ENCODE measurements around the gene UBAP1. TPM values are rescaled to one million over a fixed set of nuclear protein-coding genes. Genes with fewer than 3 reads are reported as not detected.
"Not testable (repeated sequence)": the region's sequence is repeated elsewhere in the genome, so short reads cannot be mapped to it uniquely, and the experiment has no call there.

The UBAP1 gene
- total RNA-seq, 4 donors from 2014 or later = 69.5 to 162 (median 90.8) TPM

- in situ Hi-C loops (cut with MboI; ENCODE audit: low sequenced_read_pairs in 4 of 4) (no loop called here), intact Hi-C loops (cut with DNase I; ENCODE audit: low total_unique reads) (no loop called here)
These were observed 93.3 kb downstream of the UBAP1 start for GRCh38 chr9:34272101-34272541.

GRCh38 chr9:34273588-34273987 lies 94.7 kb downstream of the UBAP1 start:
- H3K4me1 ChIP-seq; intact Hi-C loops (cut with DNase I; ENCODE audit: low total_unique reads); H3K27ac ChIP-seq; H3K9me3 ChIP-seq; in situ Hi-C loops (cut with MboI; ENCODE audit: low sequenced_read_pairs in 4 of 4); H3K36me3 ChIP-seq; H3K27me3 ChIP-seq; DNase-seq; H3K4me3 ChIP-seq; ATAC-seq: not testable (repeated sequence)

More at GRCh38 chr9:34272101-34272541, 93.3 kb downstream of the UBAP1 start:
- Histone ChIP-seq H3K4me3 (no peak overlapping the region), H3K9me3 (no peaks in the 10 kb centered on the region), H3K27ac (peak overlapping the region in 2 of 4 donors; percentile 30 to 49), H3K27me3 (no peaks in the 10 kb centered on the region), H3K4me1 (peaks cover 9 to 10% of the 10 kb centered on the region in 2 donors), H3K36me3 (no peaks in the 10 kb centered on the region)
- TF ChIP-seq POLR2A (IDR thresholded peaks at IDR 0.05) (no peak), CTCF (IDR thresholded peaks at IDR 0.05 in 4 of 5, conservative IDR thresholded peaks at IDR 0.05 in 1 of 5) (no peak)
- ATAC-seq = no peak
- no peak for DNase-seq

- ATAC-seq (no peak), DNase-seq (no peak)
- intact Hi-C loops (cut with DNase I; ENCODE audit: low total_unique reads) (no loop called here), in situ Hi-C loops (cut with MboI; ENCODE audit: low sequenced_read_pairs in 4 of 4) (no loop called here)
- H3K36me3 ChIP-seq = no peaks in the 10 kb centered on the region
- no peaks in the 10 kb centered on the region for H3K9me3 ChIP-seq
- no peaks in the 10 kb centered on the region for H3K27me3 ChIP-seq
- no peak overlapping the region for H3K4me3 ChIP-seq
- H3K4me1 ChIP-seq = peaks cover 9 to 10% of the 10 kb centered on the region in 2 donors
- H3K27ac ChIP-seq = no peak overlapping the region
- TF ChIP-seq CTCF (IDR thresholded peaks at IDR 0.05 in 4 of 5, conservative IDR thresholded peaks at IDR 0.05 in 1 of 5) = no peak
- TF ChIP-seq POLR2A (IDR thresholded peaks at IDR 0.05) = no peak
These were observed 97.0 kb downstream of the UBAP1 start for GRCh38 chr9:34275811-34276210.

- DNase-seq (no peak), ATAC-seq (no peak)
- H3K4me3 ChIP-seq = no peak overlapping the region
- H3K27me3 ChIP-seq = no peaks in the 10 kb centered on the region
- no peak overlapping the region for H3K27ac ChIP-seq
- no peaks in the 10 kb centered on the region for H3K9me3 ChIP-seq
- TF ChIP-seq CTCF (IDR thresholded peaks at IDR 0.05 in 4 of 5, conservative IDR thresholded peaks at IDR 0.05 in 1 of 5) (no peak), POLR2A (IDR thresholded peaks at IDR 0.05) (no peak)
- peaks cover 2 to 4% of the 10 kb centered on the region in 2 donors for H3K4me1 ChIP-seq
- H3K36me3 ChIP-seq = no peaks in the 10 kb centered on the region
- in situ Hi-C loops (cut with MboI; ENCODE audit: low sequenced_read_pairs in 4 of 4) (no loop called here), intact Hi-C loops (cut with DNase I; ENCODE audit: low total_unique reads) (no loop called here)
These were observed 97.9 kb downstream of the UBAP1 start for GRCh38 chr9:34276772-34277171.

GRCh38 chr9:34279411-34279810 lies 100.6 kb downstream of the UBAP1 start:
- TF ChIP-seq POLR2A (IDR thresholded peaks at IDR 0.05) (no peak), CTCF (IDR thresholded peaks at IDR 0.05 in 4 of 5, conservative IDR thresholded peaks at IDR 0.05 in 1 of 5) (no peak)
- intact Hi-C loops (cut with DNase I; ENCODE audit: low total_unique reads) = no loop called here
- H3K27ac ChIP-seq = no peak overlapping the region
- H3K4me3 ChIP-seq = no peak overlapping the region
- in situ Hi-C loops (cut with MboI; ENCODE audit: low sequenced_read_pairs in 4 of 4) = no loop called here
- no peaks in the 10 kb centered on the region for H3K4me1 ChIP-seq
- H3K36me3 ChIP-seq = no peaks in the 10 kb centered on the region
- ATAC-seq (no peak), DNase-seq (no peak)
- H3K9me3 ChIP-seq = no peaks in the 10 kb centered on the region
- no peaks in the 10 kb centered on the region for H3K27me3 ChIP-seq

All from gastrocnemius medialis (tissue), 4 donors.